OCI-LY1 (cell line): ENCODE data around the gene DHRSX.

Source experiments
- EZH2 ChIP-seq: fragments of 200-600 bp; sonication (generic), shearing (Covaris generic); IDR thresholded peaks from 2 replicates; pipeline ENCODE4 v1.8.0; 2017; ENCODE audit warnings: borderline replicate concordance, mixed run types, mild to moderate bottlenecking, antibody characterized with exemption, low read length, moderate library complexity, mixed read lengths
- TF ChIP-seq, protein P1 (sequence below): fragments of 200-600 bp; sonication (generic), shearing (Covaris generic); IDR thresholded peaks from 2 replicates; pipeline ENCODE4 v1.5.1; 2017; ENCODE audit warnings: mild to moderate bottlenecking, antibody characterized with exemption, low read length, moderate library complexity, mixed read lengths

DNA sequence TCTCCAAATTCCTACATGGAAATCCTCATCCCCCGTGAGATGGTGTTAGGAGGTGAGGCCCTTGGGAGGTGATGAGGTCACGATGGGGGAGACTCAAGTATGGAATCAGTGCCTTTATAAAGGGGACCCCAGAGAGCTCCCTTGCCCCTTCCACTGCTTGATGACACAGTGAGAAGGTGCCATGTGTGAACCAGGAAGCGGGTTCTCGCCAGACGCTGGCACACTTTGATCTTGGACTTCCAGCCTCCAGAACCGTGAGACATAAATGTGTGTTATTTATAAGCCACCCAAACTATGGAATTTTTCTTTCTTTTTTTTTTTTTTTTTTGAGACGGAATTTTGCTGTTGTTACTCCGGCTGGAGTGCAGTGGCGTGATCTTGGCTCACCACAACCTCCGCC lies 237.6 kb downstream of the DHRSX start:
- TF ChIP-seq, protein P1, sequence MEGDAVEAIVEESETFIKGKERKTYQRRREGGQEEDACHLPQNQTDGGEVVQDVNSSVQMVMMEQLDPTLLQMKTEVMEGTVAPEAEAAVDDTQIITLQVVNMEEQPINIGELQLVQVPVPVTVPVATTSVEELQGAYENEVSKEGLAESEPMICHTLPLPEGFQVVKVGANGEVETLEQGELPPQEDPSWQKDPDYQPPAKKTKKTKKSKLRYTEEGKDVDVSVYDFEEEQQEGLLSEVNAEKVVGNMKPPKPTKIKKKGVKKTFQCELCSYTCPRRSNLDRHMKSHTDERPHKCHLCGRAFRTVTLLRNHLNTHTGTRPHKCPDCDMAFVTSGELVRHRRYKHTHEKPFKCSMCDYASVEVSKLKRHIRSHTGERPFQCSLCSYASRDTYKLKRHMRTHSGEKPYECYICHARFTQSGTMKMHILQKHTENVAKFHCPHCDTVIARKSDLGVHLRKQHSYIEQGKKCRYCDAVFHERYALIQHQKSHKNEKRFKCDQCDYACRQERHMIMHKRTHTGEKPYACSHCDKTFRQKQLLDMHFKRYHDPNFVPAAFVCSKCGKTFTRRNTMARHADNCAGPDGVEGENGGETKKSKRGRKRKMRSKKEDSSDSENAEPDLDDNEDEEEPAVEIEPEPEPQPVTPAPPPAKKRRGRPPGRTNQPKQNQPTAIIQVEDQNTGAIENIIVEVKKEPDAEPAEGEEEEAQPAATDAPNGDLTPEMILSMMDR: no peak
- no peak for TF ChIP-seq EZH2
